Measurements from ENCODE around the gene ARHGEF10L.
"Not testable (repeated sequence)": the region's sequence is repeated elsewhere in the genome, so short reads cannot be mapped to it uniquely, and the experiment has no call there.

Gene ARHGEF10L

DNA sequence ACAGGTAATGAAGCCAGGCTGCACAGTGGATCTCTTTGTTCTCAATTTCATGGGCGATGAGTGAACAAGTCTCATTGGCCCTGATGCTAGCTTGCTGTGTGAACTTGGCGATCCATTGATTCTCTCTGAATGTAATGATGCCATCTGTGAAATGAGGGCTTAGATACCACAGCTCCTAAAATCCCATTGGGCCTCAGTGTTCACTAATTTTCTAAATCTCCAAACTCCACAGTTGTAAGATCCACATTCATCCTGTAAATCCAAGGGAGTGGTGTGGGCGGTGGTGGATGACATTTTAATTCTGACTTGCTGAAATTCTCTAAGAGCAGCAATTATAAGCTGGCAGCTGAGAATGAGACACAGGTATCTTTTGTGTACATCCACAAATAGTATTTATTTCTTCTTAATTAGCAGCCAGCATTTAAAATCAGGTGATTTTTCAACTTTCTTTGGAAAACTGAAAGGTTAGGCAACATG lies 206.0 kb downstream of the ARHGEF10L start:
- DNase-seq (ENCODE audit: low read depth, low spot score) = no peak

DNA sequence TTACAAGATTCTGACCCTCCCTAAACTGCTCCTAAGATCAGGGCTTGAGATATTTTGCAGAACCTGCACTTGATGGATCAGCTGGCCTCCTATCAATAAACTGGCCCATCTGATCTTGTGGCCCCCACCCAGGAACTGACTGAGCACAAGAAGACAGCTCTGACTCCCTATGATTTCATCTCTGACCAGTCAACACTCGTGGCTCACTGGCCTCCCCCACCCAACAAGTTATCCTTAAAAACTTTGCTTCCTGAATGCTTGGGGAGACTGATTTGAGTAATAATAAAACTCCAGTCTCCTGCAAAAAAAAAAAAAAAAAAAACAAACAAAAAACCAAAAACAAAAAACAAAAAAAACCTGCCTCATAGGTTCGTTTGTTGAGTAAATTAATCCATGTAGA lies 206.8 kb downstream of the ARHGEF10L start:
- POLR2A ChIA-PET; DNase-seq (ENCODE audit: low read depth, low spot score); H3K4me3 ChIP-seq (ENCODE audit: low read depth, low read length): not testable (repeated sequence)
- CTCF ChIA-PET = interaction anchor here (1.1 to 1.4 kb wide), 3 partner anchors 11 to 84 kb away, joined by 3 to 5 read pairs (median 4); no protein-coding TSS in a partner anchor

More for the DNA sequence above, 206.0 kb downstream of the ARHGEF10L start:
- H3K4me3 ChIP-seq (ENCODE audit: low read depth, low read length) = no peak overlapping the region
- TF ChIP-seq CTCF (IDR thresholded peaks at IDR 0.05; ENCODE audit: insufficient read depth, low read length, missing control alignments) = no peak
- CTCF ChIA-PET = interaction anchor here (1.1 to 1.4 kb wide), 3 partner anchors 10 to 83 kb away, joined by 3 to 5 read pairs (median 4); no protein-coding TSS in a partner anchor
- POLR2A ChIA-PET = no interaction called here

GRCh38 chr1:17746920-17747319 lies 207.4 kb downstream of the ARHGEF10L start:
- POLR2A ChIA-PET = no interaction called here

More at GRCh38 chr1:17746920-17747319, 207.4 kb downstream of the ARHGEF10L start:
- H3K4me3 ChIP-seq (ENCODE audit: low read depth, low read length) = no peak overlapping the region
- TF ChIP-seq CTCF (IDR thresholded peaks at IDR 0.05; ENCODE audit: insufficient read depth, low read length, missing control alignments) = no peak
- CTCF ChIA-PET = no interaction called here
- no peak for DNase-seq (ENCODE audit: low read depth, low spot score)

Data from AG04449 (cell line).